HG02852 (cell line): ENCODE measurements around the gene MARK4.
"Not testable (repeated sequence)": the region's sequence is repeated elsewhere in the genome, so short reads cannot be mapped to it uniquely, and the experiment has no call there.

Experiments
- ATAC-seq: cut with Tn5 transposase; IDR thresholded peaks from one replicate; pipeline ENCODE4 v1.9.1; 2021; ENCODE audit warnings: mild to moderate bottlenecking, moderate library complexity; ENCODE audit not compliant: unreplicated experiment

MARK4 gene

DNA sequence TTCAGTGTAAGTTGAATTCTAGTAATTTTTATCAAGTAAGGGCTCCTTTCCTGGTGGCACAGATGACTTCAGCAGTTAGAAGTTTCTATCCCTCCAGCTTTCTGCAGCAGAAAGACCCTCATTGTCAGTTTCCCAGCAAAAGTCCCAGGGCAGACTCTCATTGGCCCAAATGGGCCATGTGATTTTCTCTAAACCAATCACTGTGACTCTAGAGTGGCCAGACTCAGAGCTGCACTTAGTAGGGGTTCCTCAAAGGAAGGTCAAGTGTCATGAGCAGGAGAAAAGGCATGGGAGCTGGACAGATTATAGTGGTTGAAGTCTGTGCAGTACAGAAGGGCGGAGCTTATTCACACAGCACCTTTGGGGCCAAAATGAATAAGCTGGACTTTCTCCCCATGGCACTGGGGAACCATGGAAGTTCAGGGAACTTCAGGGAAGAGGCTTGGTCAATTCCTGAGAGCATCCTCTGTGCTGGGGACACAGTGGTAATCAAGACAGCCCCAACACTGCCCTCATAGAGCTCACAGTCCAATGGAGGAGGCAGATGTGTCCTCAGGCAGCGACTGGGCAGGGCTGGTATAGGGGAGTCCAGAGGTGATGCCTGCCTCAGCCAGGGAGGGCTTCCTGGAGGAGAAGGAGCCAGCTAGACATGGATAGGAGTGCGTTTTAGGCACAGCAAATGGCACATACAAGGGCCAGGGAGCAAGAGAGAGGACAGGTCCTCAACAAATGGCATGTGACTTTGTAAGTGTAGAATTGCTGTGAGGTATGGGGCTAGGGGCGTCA, 53.3 kb downstream of the MARK4 start:
- ATAC-seq: no peak

DNA sequence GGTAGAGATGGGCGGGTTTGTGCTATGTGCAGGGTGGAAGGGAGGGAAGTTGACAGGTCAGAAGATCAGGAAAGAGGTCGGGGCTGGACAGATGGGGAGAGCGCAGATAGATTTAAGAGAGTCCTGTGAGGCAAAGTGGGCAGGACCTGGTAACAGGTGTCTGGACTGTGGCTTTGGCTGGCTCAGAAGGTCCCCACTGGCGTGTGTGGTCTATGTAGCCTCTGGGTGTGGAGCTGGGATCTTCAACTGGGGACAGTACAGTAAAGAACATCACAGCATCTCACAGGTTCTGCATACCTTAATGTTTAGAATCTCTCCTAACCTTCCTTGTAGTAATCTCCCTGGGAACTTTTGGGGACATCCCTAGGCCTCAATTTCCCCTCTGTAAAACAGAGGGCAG, 53.9 kb downstream of the MARK4 start:
- no peak for ATAC-seq

DNA sequence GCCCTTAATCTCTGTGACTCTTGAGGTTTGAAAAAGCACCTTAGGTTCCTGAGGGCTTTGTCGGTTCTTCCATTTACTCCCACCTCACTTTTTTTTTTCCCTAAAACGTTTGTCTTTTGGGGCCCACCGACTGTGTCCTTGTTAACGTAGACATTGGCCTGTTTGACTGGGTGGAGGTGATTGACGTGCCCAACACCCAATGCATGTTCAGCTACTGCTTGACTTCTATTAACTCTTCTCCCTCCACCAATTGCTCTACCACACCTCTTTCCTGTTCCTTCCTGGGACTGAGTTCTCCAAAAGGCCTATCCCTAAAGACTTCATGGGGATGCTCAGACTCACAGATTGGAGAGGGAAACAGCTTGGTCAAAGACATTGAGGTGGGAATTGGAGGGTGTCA, 54.4 kb downstream of the MARK4 start:
- no peak for ATAC-seq

- ATAC-seq: no peak
Measured at GRCh38 chr19:45306040-45306439, 55.0 kb downstream of the MARK4 start.

- ATAC-seq: no peak
Measured at GRCh38 chr19:45306518-45307027, 55.5 kb downstream of the MARK4 start.

DNA sequence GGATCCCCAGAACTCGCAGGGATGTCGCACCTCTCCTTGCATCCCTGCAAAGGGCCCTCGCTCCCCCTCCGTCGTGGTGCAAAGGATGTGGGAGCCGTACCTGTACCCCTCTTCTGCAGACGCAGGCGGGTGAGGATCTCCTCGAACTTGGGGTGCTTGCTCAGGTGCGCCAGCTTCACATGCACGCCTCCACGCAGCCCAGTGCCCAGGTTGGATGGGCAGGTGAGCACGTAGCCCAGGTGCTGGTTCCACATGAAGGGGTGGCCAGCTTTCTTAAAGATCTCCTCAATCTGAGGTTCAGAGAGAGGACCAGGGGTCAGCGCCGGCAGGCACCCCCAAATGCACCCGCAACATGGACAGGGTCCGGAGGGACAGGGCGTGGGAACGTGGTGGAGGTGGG, 56.3 kb downstream of the MARK4 start:
- no peak for ATAC-seq

DNA sequence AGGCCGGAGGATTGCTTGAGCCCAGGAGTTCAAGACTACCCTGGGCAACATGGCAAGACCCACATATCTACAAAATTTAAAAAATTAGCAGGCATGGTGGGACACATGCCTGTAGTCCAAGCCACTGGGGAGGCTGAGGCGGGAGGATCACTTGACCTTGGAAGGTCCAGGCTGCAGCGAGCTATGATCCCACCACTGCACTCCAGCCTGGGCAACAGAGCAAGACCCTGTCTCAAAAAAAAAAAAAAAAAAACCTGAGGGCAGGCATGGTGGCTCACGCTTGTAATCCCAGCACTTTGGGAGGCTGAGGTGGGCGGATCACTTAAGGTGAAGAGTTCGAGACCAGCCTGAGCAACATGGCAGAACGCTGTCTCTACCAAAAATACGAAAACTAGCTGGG, 58.3 kb downstream of the MARK4 start:
- not testable (repeated sequence) for ATAC-seq

DNA sequence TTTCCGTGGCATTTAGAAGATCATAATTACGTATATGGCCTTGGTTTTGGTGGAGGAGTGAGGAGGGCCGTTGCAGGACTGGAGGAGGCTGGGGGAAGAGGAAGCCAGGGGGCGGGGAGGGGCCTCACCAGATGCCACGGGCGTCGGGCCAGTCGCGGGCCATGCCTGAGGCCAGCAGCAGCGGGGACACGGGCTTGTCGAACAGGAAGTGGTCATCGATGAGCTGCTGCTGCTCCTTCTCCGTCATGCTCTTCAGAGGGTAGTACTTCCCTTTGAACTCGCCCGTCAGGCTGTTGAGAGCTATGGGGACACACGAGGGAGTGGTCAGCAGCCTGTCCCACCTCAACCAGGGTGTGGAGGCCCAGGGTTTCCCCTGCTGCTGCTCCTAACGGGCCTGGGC, 60.5 kb downstream of the MARK4 start:
- no peak for ATAC-seq

DNA sequence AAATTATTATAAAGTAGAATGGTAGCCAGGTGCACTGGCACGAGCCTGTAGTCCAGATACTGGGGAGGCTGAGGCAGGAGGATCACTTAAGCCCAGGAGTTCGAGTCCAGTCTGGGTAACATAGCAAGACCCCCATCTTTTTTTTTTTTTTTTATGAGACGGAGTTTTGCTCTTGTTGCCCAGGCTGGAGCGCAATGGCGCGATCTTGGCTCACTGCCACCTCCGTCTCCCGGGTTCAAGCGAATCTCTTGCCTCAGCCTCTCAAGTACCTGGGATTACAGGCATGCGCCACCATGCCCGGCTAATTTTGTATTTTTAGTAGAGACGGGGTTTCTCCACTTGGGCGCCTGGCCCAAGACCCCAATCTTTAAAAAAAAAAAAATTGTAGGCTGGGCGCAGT, 61.2 kb downstream of the MARK4 start:
- ATAC-seq: not testable (repeated sequence)

DNA sequence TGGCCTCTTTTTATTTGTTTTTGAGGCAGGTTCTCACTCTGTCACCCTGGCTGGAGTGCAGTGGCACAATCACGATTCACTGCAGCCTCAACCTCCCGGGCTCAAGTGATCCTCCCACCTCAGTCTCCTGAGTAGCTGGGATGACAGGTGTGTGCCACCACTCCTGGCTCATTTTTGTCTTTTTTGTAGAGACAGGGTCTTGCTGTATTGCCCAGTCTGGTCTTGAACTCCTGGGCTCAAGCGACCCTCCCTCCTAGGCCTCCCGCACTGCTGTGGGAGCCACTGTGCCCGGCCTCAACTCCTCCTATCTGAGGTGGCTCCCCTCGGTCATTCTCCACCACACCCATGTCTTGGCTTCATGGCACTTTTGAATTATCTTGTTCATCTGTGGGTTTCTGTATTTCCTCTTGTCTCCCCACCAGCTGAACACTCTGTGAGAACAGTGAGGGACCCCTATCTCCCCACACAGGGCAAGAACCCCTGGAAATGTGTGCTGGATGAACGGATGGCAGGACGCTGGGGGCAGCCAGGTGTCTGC, 63.7 kb downstream of the MARK4 start:
- no peak for ATAC-seq

- ATAC-seq: no peak
Measured at GRCh38 chr19:45315304-45315703, 64.2 kb downstream of the MARK4 start.

DNA sequence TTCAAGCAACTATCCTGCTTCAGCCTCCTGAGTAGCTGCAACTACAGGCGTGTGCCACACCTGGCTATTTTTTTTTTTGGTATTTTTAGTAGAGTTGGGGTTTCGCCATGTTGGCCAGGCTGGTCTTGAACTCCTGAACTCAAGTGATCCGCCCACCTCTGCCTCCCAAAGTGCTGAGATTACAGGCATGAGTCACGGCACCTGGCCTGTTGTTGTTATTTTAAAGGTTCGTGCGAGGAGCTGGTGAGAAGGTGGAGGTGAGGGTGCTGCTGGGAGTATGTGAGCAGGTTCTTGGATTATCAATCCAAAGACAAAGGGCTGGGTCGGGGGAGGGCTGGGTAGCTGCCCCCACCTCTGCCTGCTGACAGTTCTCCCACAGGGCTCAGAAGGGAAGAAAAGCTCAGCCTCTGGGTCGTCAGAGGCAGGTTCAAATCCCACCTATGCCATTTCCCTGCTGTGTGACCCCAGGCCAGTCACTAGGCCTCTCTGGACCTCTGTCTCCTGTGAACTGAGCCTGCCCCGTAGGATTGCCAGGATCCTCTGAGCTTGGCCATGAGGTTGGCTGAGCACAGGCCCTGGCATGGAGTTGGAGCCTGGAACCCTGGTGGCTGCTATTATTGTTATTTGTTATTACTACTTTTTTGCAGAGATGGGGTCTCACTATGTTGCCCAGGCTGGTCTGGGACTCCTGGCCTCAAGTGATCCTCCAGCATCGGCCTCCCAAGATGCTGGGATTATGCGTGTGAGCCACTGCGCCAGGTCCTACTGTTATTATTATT, 70.1 kb downstream of the MARK4 start:
- ATAC-seq: no peak

DNA sequence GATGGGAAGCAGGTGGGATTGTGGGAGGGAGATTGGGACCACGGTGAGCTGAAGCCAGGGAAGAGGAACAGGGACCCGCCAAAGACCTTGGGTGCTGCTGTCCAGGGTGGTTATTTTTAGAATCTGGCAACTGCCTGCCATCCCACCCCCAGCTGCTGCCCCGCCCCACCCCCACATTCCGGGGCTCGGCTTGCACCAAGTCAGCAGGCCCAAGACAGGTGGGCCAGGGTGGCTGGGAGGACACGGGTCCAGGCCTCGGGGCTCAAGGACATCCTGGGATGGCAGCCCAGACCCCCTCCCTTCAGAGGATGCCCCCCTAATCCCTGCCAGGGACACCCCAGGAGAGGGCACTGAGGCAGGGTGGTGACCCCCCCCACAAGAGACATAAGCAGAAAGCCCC, 70.8 kb downstream of the MARK4 start:
- no peak for ATAC-seq

DNA sequence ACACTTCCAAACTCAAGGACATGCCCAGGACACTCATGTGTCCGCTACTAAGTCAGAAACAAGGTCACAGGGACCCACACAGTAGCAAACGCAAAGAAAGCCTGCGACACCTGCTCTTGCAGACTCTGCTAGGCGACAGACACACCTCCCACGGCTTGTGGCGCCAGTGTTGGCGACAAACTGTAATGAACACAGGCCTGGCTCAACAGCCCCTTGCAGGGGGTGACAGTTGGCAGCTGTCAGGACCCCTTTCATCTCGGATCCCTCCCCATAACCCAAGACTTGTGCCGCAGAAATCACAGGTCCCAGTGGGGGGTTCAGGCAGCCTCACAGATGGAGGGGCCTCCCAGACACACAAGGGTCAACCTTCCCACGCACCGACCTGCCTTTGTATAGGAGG, 71.2 kb downstream of the MARK4 start:
- ATAC-seq: no peak

DNA sequence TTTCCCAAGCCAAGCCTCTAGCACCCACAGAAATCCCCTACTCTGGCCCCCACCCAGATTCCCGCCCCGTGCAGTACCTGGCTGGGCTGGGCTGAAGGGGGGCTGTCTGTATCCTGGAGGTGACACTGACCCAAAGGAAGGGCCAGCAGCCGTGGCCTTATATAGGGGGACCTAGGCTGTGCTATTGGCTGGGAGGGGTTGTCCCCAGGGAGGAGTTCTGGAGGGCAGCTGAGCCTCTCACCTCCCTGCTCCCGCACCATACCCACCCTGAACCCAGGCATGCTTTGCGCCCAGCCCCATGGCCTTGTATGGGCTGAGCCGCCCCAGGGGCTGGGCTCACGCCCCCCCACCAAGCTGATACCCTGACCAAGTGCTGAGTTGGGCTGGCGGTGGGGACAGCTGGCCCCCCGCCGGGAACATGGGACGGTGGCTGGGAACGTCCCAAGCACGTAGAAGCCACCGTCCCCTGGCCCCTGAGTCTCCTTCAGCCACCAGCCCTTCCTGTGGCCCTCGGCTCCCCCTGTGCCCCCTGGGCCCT, 71.7 kb downstream of the MARK4 start, which contains the start of gene CKM:
CKM (minus strand) TSS at position 132 of the 538 bp plus-strand sequence. CDS start 3,162 bp downstream, outside the sequence.
- no peak for ATAC-seq

GRCh38 chr19:45323671-45324081, 72.6 kb downstream of the MARK4 start:
- ATAC-seq: no peak

DNA sequence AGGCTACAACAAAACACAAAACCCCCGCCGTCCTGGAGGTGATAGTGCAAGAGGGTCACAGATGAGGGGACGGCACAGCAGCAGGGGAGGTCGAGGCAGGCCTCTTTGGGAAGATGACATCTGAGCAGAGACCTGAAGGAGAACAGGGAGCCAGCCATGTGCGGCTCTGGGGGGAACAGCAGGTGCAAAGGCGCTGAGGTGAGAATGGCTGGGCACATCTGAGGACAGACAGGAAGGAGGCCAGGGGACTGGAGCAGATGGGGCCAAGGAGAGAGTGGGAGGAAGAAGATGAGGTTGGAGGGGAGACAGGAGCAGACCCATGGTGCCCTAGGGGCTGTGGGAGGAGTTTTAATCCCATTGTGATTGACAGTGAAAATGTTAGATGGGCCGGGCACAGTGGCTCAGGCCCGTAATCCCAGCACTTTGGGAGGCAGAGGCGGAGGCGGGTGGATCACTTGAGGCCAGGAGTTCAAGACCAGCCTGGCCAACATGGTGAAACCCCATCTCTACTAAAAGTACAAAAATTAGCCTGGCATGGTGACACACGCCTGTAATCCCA, 73.4 kb downstream of the MARK4 start:
- ATAC-seq: no peak

- no peak for ATAC-seq
Measured at GRCh38 chr19:45327404-45328143, 76.5 kb downstream of the MARK4 start.

GRCh38 chr19:45331411-45331810, 80.3 kb downstream of the MARK4 start:
- ATAC-seq: no peak

GRCh38 chr19:45333609-45334303, 82.7 kb downstream of the MARK4 start:
- ATAC-seq: no peak
